ENCODE results near the gene TMC3.

DNA sequence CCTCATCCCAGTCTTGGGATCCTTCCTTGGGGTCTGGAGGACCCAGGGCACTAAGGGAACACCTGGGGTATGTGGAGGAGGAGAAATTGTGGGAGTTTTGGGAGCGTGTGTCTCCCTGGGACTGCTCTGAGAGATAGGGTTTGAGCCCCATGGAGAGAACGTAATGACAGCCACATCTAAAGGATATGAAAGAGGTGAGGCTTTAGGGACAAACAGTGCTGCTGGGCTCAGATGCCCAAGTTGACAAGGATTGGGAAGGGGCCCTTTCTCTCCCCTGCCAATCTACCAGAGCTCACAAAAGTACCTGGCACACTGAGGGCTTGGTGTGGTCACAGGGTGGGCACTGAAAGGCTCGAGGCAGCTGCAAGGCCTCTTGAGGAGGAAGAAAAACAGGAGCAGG lies 36.8 kb downstream of the TMC3 start:
- TF ChIP-seq, protein P1, sequence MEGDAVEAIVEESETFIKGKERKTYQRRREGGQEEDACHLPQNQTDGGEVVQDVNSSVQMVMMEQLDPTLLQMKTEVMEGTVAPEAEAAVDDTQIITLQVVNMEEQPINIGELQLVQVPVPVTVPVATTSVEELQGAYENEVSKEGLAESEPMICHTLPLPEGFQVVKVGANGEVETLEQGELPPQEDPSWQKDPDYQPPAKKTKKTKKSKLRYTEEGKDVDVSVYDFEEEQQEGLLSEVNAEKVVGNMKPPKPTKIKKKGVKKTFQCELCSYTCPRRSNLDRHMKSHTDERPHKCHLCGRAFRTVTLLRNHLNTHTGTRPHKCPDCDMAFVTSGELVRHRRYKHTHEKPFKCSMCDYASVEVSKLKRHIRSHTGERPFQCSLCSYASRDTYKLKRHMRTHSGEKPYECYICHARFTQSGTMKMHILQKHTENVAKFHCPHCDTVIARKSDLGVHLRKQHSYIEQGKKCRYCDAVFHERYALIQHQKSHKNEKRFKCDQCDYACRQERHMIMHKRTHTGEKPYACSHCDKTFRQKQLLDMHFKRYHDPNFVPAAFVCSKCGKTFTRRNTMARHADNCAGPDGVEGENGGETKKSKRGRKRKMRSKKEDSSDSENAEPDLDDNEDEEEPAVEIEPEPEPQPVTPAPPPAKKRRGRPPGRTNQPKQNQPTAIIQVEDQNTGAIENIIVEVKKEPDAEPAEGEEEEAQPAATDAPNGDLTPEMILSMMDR (IDR thresholded peaks at IDR 0.05) = no peak
- TF ChIP-seq YY1 (IDR thresholded peaks at IDR 0.05; ENCODE audit: low read depth) (no peak), MXI1 (IDR thresholded peaks at IDR 0.05; ENCODE audit: low read depth, low read length) (no peak), MAX (IDR thresholded peaks at IDR 0.05; ENCODE audit: low read depth) (no peak), EZH2phosphoT487 (IDR thresholded peaks at IDR 0.05; ENCODE audit: borderline replicate concordance, low read depth) (no peak), REST (IDR thresholded peaks at IDR 0.05; ENCODE audit: low read depth, low read length) (no peak), TAF1 (IDR thresholded peaks at IDR 0.05; ENCODE audit: borderline replicate concordance, low read depth, low read length) (no peak), RXRA (IDR thresholded peaks at IDR 0.05; ENCODE audit: borderline replicate concordance, low read depth) (no peak), TEAD4 (IDR thresholded peaks at IDR 0.05; ENCODE audit: borderline replicate concordance, insufficient read depth) (no peak), SIN3A (IDR thresholded peaks at IDR 0.05; ENCODE audit: borderline replicate concordance, low read depth, low read length) (no peak), MEF2A (IDR thresholded peaks at IDR 0.05; ENCODE audit: borderline replicate concordance, low read depth) (no peak)
